GM19023 (cell line): ENCODE results near the gene SFT2D1.
A peak's percentile ranks its signal among the peaks of the same experiment; 100 is the strongest.

Source experiments
- ATAC-seq: cut with Tn5 transposase; IDR thresholded peaks from one replicate; pipeline ENCODE4 v1.9.1; 2021; ENCODE audit warnings: mild to moderate bottlenecking, moderate library complexity; ENCODE audit not compliant: unreplicated experiment

Gene SFT2D1

GRCh38 chr6:166282394-166283032 lies 59.8 kb downstream of the SFT2D1 start:
- no peak for ATAC-seq

- no peak for ATAC-seq
Observed at GRCh38 chr6:166281104-166281503, 61.2 kb downstream of the SFT2D1 start.

- ATAC-seq: no peak
Observed at GRCh38 chr6:166279393-166279679, 63.0 kb downstream of the SFT2D1 start.

GRCh38 chr6:166278579-166279392 lies 63.6 kb downstream of the SFT2D1 start:
- ATAC-seq: no peak

GRCh38 chr6:166277892-166278578 lies 64.3 kb downstream of the SFT2D1 start:
- no peak for ATAC-seq

GRCh38 chr6:166277018-166277417 lies 65.3 kb downstream of the SFT2D1 start:
- no peak for ATAC-seq

GRCh38 chr6:166275714-166276166 lies 66.6 kb downstream of the SFT2D1 start:
- peak; percentile 76 for ATAC-seq

- no peak for ATAC-seq
Observed at GRCh38 chr6:166274739-166275370, 67.5 kb downstream of the SFT2D1 start.

GRCh38 chr6:166274163-166274562 lies 68.2 kb downstream of the SFT2D1 start:
- ATAC-seq: no peak

- no peak for ATAC-seq
Observed at GRCh38 chr6:166271376-166271765, 71.0 kb downstream of the SFT2D1 start.

- no peak for ATAC-seq
Observed at GRCh38 chr6:166270706-166271375, 71.5 kb downstream of the SFT2D1 start.
